HG02840 (cell line): ENCODE data around the gene LCE4A.
"Not testable (repeated sequence)": the region's sequence is repeated elsewhere in the genome, so short reads cannot be mapped to it uniquely, and the experiment has no call there.

Source experiments
- ATAC-seq: cut with Tn5 transposase; IDR thresholded peaks from one replicate; pipeline ENCODE4 v1.9.1; 2021; ENCODE audit warnings: mild to moderate bottlenecking, moderate library complexity, moderate number of reproducible peaks; ENCODE audit not compliant: unreplicated experiment, low FRiP score

LCE4A gene

GRCh38 chr1:152707860-152708259 is at the start of gene LCE4A:
LCE4A (plus strand) TSS chr1:152708160; CDS start chr1:152709076, 916 bp downstream.
- ATAC-seq = no peak

GRCh38 chr1:152658649-152659048 is 49.3 kb upstream of the LCE4A start:
- no peak for ATAC-seq

GRCh38 chr1:152663098-152663497 is 44.9 kb upstream of the LCE4A start, which contains the start of gene LCE2D:
LCE2D (plus strand) TSS chr1:152663380; CDS start chr1:152664106, 726 bp downstream.
- ATAC-seq = no peak

GRCh38 chr1:152666171-152666570 is 41.8 kb upstream of the LCE4A start:
- not testable (repeated sequence) for ATAC-seq

- ATAC-seq = no peak
Observed at GRCh38 chr1:152667648-152668047, 40.3 kb upstream of the LCE4A start.

GRCh38 chr1:152673016-152673415 is 34.9 kb upstream of the LCE4A start:
- ATAC-seq = no peak

GRCh38 chr1:152674983-152675382 is 33.0 kb upstream of the LCE4A start, which contains the start of gene LCE2C:
LCE2C (plus strand) TSS chr1:152675279; CDS start chr1:152676016, 737 bp downstream.
- ATAC-seq = not testable (repeated sequence)

- no peak for ATAC-seq
Observed at GRCh38 chr1:152679459-152679858, 28.5 kb upstream of the LCE4A start.

DNA sequence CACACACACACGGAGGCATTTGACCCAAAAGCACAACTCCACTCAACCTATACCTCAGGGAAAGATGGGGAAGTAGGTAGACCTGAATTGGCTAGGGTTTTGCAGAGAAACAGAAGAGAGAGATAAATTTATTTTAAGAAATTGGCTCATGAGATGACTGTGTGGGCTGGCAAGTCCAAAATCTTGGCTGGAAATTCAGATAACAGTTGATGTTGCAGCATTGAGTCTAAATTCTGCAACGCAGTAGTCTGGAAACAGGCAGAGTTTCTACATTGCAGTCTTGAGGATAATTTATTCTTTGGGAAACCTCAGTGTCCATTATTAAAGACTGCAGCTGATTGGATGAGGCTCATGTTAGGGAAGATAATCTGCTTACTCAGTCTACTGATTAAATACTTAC is 26.3 kb upstream of the LCE4A start:
- no peak for ATAC-seq

DNA sequence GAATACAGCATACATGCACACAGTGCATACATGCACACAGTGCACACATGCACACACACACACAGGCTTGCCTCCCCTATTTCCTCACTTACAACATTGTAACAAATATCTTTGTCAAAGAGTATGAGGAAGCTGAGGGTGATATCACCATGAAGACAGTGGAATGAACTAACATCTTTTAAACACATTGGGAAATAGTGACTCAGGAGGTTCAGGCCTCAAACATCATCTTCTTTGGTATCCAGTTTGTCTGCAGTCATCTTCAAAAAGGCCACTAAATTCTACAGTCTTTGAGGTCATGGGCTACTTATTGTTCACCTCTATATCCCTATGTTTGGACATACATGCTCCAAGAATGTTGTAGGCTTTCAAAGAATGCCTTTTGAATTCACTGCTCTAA is 24.1 kb upstream of the LCE4A start:
- no peak for ATAC-seq

GRCh38 chr1:152685823-152686222 is 22.1 kb upstream of the LCE4A start, which contains the start of gene LCE2B:
LCE2B (plus strand) TSS chr1:152686123; CDS start chr1:152686844, 721 bp downstream.
- ATAC-seq = not testable (repeated sequence)

DNA sequence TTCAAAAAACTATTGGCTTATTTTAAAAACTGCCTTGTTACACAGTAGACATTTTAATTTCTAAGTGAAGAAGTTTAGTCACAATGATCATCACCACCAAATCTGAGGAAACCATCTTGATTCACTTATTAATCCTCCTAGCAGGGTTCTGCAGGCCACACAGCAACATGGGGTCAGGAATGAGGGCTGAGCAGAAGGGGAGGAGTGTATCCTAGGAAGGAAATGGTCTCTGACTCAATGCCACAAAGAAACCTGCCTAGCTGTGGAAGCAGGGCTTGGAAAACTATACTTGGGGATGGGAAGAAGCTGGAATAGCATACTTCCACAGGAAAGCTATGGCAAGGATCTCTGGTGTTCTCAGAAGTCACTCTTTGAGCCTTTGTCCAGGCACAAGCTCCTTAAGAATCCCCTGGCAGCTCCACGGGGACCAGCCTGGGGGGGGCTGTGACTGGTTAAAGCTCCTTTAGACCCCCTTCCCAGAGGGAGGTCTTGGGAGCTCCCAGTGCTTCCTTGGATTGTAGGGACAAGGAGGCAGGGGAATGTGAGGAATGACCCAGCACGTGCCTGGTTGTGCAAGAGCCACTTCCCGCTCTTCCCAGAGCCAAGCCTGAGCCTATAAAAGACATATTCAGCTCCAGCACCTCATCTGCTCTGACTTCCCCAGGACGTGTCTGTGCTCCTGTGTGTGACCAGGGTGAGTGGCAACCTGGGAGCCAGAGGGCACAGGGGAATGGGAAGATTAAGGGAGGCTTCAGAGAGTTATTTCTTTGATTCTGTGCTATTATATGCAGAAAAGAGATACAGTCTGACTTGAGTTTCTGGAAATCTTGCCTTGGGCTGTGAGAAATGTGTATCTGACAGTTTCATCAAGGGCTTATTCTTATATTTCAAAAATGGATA is 10.0 kb upstream of the LCE4A start, which contains the start of gene LCE2A:
TSS of gene LCE2A (plus strand) at position 645 of the 900 bp plus-strand sequence. CDS start 557 bp downstream, outside the sequence.
- no peak for ATAC-seq

DNA sequence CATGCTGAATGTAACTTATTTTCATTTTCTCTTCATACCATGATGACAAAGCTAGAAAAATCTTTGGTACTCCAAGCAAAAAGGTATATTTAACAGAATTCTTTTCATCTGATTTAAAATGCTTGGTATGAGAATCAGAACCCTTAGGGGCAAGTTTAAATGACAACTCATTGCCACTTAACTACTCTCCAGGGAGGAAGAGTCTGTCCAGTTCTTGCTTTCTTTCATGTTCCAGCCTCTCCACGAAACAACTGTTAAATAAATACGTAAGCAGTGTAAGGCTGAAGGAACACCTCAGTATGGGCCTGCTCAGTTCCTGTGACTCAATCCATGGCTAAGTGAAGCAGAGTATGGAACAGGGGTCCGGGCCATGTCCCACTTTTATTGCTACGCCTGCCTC is 8.2 kb upstream of the LCE4A start:
- no peak for ATAC-seq

DNA sequence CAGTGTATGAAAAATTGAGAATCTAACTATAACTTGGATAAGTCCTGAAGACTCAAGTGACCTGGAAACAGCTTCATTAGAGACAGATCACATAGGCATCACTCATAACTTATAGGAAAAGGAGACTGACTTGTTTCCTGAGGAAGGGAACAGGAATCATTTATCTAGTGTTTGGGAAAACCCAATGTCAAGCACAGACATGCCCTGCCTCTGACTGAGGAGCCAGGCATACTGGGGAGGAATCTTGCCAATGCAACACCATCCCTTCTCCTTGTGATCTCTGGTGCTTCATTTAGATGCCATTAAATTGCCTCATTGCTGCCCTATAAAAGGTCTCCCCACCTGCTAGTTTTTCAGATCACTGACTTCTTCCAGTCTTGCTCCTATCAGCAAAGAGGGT is 10.3 kb downstream of the LCE4A start:
- no peak for ATAC-seq

DNA sequence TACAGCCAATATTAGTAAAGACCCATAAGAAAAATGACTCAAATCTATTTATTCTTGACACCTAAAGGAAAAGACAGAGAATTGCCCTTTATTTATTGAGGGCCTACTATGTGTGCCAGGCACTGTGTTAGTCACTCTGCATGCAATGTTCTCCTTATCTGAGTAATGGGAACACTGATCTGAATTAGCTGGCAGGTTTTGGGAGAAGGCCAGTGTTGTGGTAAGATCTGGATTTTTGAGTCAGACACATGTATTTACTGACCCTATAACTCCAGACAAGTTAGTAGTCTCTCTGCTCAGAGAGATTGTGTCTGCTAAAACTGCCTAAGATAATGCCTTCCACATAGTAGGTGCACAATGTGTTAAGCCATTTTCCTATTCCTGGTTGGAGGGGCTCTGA is 17.3 kb downstream of the LCE4A start:
- no peak for ATAC-seq

GRCh38 chr1:152728986-152729385 is 21.0 kb downstream of the LCE4A start:
- ATAC-seq = no peak

GRCh38 chr1:152735648-152736047 is 27.7 kb downstream of the LCE4A start:
- no peak for ATAC-seq

DNA sequence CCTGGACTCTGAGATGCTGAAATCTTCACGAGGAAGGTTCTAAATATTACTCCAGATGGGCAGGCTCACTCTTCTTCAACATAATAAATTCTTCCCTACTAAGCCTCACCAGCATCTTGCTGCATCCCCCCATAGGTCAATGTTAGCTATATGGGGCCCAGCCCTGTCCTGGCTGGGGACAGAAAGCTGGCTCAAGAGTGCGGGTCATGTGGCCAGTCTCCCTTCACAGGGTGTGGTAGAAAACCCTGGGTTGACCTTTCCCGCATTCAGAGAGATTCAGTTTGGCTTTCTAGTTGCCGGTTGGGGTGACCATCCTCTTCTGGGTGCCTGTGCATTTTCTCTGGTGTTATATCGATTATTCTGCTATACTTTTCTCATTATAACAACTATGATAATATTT is 30.0 kb downstream of the LCE4A start:
- ATAC-seq = no peak

DNA sequence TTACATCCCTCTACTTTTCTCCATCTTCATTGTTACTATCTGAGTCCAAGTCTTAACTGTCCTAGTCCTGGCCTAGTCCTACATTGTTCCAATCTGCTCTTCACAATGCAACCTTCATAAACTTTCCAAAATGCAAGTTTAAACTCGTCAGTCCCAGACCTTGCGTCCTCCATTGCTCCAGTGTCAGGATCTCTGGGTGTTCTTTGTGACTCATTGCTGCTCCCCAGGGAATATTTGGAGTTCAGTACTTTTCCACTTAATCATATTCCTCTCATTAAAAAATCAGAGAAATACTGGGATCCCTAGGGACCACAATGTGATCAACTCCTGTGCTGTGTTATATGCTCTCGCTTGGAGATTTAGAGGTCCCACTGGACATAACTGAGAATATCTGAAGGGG is 31.9 kb downstream of the LCE4A start:
- no peak for ATAC-seq

GRCh38 chr1:152741656-152742055 is 33.7 kb downstream of the LCE4A start:
- no peak for ATAC-seq

- ATAC-seq = no peak
Observed at GRCh38 chr1:152743371-152744145, 35.6 kb downstream of the LCE4A start.
